ENCODE measurements around the gene LYPD8. TPM values are rescaled to one million over a fixed set of nuclear protein-coding genes. Genes with fewer than 3 reads are reported as not detected.

Gene LYPD8
- polyA plus RNA-seq, 1 donor from 2014 or later: not detected

DNA sequence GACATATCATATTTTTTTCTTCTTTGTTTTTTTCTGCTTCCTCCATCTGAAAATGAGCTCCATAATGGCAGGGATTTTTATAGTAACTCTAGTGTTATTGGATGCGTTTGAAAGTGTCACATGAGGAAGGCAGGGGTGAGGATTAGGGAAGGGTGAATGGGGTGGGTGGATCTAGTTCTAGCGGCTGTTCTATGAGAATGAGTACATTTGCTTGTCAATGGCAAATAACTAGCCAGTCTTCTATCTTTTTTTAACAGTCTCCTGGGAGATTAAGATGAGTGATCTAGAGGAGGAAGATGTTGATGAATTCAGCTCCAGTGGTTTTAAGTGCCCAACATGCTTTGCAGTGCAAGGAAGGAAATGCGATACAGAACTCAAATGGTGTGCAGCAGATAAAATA lies 58.8 kb downstream of the LYPD8 start:
- TF ChIP-seq SMC3 (conservative IDR thresholded peaks at IDR 0.05; ENCODE audit: poor library complexity) (no peak), POLR2AphosphoS5 (IDR thresholded peaks at IDR 0.05) (no peak), EP300 (conservative IDR thresholded peaks at IDR 0.05; ENCODE audit: poor library complexity, severe bottlenecking) (no peak), MXI1 (conservative IDR thresholded peaks at IDR 0.05; ENCODE audit: poor library complexity, severe bottlenecking) (no peak), EZH2 (IDR thresholded peaks at IDR 0.05; ENCODE audit: borderline replicate concordance, insufficient read depth, low read length, poor library complexity, severe bottlenecking) (no peak)
- TF ChIP-seq, protein P1, sequence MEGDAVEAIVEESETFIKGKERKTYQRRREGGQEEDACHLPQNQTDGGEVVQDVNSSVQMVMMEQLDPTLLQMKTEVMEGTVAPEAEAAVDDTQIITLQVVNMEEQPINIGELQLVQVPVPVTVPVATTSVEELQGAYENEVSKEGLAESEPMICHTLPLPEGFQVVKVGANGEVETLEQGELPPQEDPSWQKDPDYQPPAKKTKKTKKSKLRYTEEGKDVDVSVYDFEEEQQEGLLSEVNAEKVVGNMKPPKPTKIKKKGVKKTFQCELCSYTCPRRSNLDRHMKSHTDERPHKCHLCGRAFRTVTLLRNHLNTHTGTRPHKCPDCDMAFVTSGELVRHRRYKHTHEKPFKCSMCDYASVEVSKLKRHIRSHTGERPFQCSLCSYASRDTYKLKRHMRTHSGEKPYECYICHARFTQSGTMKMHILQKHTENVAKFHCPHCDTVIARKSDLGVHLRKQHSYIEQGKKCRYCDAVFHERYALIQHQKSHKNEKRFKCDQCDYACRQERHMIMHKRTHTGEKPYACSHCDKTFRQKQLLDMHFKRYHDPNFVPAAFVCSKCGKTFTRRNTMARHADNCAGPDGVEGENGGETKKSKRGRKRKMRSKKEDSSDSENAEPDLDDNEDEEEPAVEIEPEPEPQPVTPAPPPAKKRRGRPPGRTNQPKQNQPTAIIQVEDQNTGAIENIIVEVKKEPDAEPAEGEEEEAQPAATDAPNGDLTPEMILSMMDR (IDR thresholded peaks at IDR 0.05; ENCODE audit: poor library complexity, severe bottlenecking): no peak
- TF ChIP-seq, protein P2, sequence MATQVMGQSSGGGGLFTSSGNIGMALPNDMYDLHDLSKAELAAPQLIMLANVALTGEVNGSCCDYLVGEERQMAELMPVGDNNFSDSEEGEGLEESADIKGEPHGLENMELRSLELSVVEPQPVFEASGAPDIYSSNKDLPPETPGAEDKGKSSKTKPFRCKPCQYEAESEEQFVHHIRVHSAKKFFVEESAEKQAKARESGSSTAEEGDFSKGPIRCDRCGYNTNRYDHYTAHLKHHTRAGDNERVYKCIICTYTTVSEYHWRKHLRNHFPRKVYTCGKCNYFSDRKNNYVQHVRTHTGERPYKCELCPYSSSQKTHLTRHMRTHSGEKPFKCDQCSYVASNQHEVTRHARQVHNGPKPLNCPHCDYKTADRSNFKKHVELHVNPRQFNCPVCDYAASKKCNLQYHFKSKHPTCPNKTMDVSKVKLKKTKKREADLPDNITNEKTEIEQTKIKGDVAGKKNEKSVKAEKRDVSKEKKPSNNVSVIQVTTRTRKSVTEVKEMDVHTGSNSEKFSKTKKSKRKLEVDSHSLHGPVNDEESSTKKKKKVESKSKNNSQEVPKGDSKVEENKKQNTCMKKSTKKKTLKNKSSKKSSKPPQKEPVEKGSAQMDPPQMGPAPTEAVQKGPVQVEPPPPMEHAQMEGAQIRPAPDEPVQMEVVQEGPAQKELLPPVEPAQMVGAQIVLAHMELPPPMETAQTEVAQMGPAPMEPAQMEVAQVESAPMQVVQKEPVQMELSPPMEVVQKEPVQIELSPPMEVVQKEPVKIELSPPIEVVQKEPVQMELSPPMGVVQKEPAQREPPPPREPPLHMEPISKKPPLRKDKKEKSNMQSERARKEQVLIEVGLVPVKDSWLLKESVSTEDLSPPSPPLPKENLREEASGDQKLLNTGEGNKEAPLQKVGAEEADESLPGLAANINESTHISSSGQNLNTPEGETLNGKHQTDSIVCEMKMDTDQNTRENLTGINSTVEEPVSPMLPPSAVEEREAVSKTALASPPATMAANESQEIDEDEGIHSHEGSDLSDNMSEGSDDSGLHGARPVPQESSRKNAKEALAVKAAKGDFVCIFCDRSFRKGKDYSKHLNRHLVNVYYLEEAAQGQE (IDR thresholded peaks at IDR 0.05; ENCODE audit: borderline replicate concordance): no peak
- no peaks in the 10 kb centered on the region for H3K79me2 ChIP-seq (replicated peaks; ENCODE audit: insufficient read depth, low read length)
- H3K4me3 ChIP-seq (ENCODE audit: low read length): no peak overlapping the region
- no peaks in the 10 kb centered on the region for H3F3A ChIP-seq (ENCODE audit: insufficient read depth, low read length, poor library complexity, severe bottlenecking)
- no peaks in the 10 kb centered on the region for H4K20me1 ChIP-seq (ENCODE audit: insufficient read depth)
- no peaks in the 10 kb centered on the region for H3K9me2 ChIP-seq (ENCODE audit: insufficient read depth, low read length)
- no peaks in the 10 kb centered on the region for H3K36me3 ChIP-seq (ENCODE audit: insufficient read depth, low read length)
- H3K27me3 ChIP-seq (ENCODE audit: insufficient read depth, low read depth, low read length): no peaks in the 10 kb centered on the region
- no peak overlapping the region for H3K9ac ChIP-seq (ENCODE audit: low read length)
- H2AFZ ChIP-seq (ENCODE audit: low read depth, low read length): no peak overlapping the region
- no peaks in the 10 kb centered on the region for H3K9me3 ChIP-seq (ENCODE audit: low read length)
- no peak overlapping the region for H3K27ac ChIP-seq (ENCODE audit: low read length)
- H3K4me2 ChIP-seq (ENCODE audit: low read length): no peak overlapping the region

DNA sequence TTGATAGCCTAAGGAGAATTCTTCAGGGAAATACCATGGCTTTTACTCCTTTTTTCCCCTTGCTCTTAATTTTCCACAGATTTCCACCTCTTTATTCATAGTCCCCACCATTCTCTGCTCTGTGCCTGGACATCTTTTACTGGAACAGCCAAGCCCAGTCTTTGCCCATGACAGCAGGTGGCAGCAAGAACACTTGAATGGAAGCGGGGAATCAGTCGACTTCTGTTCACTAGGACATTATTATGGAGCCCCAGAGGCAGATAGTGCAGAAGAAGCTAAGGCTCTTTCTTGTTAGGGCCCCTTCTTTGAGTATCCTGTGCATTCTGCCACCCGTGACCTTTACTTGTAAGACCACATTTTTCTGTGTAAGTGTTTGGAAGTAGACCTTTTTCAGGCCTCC lies 59.3 kb downstream of the LYPD8 start:
- no peaks in the 10 kb centered on the region for H4K20me1 ChIP-seq (ENCODE audit: insufficient read depth)
- no peaks in the 10 kb centered on the region for H3K36me3 ChIP-seq (ENCODE audit: insufficient read depth, low read length)
- no peak overlapping the region for H3K4me2 ChIP-seq (ENCODE audit: low read length)
- no peaks in the 10 kb centered on the region for H3K9me3 ChIP-seq (ENCODE audit: low read length)
- H3K27me3 ChIP-seq (ENCODE audit: insufficient read depth, low read depth, low read length): no peaks in the 10 kb centered on the region
- no peaks in the 10 kb centered on the region for H3K9me2 ChIP-seq (ENCODE audit: insufficient read depth, low read length)
- H3K4me3 ChIP-seq (ENCODE audit: low read length): no peak overlapping the region
- no peak overlapping the region for H3K27ac ChIP-seq (ENCODE audit: low read length)
- H2AFZ ChIP-seq (ENCODE audit: low read depth, low read length): no peak overlapping the region
- no peak for TF ChIP-seq MXI1 (conservative IDR thresholded peaks at IDR 0.05; ENCODE audit: poor library complexity, severe bottlenecking)
- TF ChIP-seq, protein P1 (IDR thresholded peaks at IDR 0.05; ENCODE audit: poor library complexity, severe bottlenecking): no peak
- no peak overlapping the region for H3K9ac ChIP-seq (ENCODE audit: low read length)
- H3K79me2 ChIP-seq (replicated peaks; ENCODE audit: insufficient read depth, low read length): no peaks in the 10 kb centered on the region
- no peaks in the 10 kb centered on the region for H3F3A ChIP-seq (ENCODE audit: insufficient read depth, low read length, poor library complexity, severe bottlenecking)
